IPS-18c (cell line): Measurements from ENCODE around the gene ABCF2.
A peak's percentile ranks its signal among the peaks of the same experiment; 100 is the strongest.

Experiments used
- H3K4me3 ChIP-seq: 2 replicates; pipeline ENCODE4 v1.7.0; 2013; ENCODE audit warnings: low read depth, mild to moderate bottlenecking, low read length, moderate library complexity; ENCODE audit not compliant: insufficient read depth
- H3K9me3 ChIP-seq: one replicate; pipeline ENCODE4 v1.6.1; 2013; ENCODE audit warnings: mild to moderate bottlenecking, low read length, moderate library complexity; ENCODE audit not compliant: control insufficient read depth, insufficient read depth

ABCF2 gene

DNA sequence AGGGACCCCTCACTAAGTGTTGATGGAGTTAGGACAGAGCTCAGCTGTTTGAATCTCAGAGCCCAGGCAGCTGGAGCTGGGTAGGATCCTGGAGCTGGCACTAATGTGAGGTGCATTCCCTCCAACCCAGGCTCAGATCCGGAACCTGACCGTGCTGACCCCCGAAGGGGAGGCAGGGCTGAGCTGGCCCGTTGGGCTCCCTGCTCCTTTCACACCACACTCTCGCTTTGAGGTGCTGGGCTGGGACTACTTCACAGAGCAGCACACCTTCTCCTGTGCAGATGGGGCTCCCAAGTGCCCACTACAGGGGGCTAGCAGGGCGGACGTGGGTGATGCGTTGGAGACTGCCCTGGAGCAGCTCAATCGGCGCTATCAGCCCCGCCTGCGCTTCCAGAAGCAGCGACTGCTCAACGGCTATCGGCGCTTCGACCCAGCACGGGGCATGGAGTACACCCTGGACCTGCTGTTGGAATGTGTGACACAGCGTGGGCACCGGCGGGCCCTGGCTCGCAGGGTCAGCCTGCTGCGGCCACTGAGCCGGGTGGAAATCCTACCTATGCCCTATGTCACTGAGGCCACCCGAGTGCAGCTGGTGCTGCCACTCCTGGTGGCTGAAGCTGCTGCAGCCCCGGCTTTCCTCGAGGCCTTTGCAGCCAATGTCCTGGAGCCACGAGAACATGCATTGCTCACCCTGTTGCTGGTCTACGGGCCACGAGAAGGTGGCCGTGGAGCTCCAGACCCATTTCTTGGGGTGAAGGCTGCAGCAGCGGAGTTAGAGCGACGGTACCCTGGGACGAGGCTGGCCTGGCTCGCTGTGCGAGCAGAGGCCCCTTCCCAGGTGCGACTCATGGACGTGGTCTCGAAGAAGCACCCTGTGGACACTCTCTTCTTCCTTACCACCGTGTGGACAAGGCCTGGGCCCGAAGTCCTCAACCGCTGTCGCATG, 10.5 kb upstream of the ABCF2 start:
- Histone ChIP-seq H3K4me3 (no peak overlapping the region), H3K9me3 (no peaks in the 10 kb centered on the region)

DNA sequence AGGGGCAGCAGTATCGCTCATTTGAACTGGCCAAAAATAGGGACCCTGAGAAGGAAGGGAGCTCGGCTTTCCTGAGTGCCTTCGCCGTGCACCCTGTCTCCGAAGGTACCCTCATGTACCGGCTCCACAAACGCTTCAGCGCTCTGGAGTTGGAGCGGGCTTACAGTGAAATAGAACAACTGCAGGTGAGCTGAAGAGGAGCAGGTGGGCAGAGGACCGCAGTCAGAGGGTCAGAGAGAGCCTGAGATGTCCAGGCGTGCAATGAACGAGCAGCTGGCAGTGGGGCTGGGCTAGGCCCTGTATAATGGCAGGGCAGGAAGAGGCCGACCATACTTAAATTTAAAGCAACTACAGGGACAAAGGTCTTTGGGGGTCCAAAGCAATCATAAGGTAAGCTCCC, 9.4 kb upstream of the ABCF2 start:
- Histone ChIP-seq H3K4me3 (no peak overlapping the region), H3K9me3 (no peaks in the 10 kb centered on the region)

DNA sequence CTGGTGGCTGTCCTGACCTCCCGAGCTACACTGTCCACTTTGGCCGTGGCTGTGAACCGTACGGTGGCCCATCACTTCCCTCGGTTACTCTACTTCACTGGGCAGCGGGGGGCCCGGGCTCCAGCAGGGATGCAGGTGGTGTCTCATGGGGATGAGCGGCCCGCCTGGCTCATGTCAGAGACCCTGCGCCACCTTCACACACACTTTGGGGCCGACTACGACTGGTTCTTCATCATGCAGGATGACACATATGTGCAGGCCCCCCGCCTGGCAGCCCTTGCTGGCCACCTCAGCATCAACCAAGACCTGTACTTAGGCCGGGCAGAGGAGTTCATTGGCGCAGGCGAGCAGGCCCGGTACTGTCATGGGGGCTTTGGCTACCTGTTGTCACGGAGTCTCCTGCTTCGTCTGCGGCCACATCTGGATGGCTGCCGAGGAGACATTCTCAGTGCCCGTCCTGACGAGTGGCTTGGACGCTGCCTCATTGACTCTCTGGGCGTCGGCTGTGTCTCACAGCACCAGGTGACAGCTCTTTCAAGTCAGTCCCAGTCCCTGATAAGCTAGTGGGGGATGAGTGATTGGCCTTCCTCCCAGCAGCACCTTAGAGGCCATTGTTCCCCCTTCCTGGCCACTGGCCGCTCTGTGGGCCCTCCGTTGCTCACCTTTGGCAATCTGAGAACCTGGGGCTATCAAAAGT, 8.2 kb upstream of the ABCF2 start:
- Histone ChIP-seq H3K9me3 (no peaks in the 10 kb centered on the region), H3K4me3 (no peak overlapping the region)

DNA sequence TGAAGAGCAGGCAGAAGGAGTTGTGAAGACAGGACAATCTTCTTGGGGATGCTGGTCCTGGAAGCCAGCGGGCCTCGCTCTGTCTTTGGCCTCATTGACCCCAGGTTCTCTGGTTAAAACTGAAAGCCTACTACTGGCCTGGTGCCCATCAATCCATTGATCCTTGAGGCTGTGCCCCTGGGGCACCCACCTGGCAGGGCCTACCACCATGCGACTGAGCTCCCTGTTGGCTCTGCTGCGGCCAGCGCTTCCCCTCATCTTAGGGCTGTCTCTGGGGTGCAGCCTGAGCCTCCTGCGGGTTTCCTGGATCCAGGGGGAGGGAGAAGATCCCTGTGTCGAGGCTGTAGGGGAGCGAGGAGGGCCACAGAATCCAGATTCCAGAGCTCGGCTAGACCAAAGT, 6.8 kb upstream of the ABCF2 start:
- H3K9me3 ChIP-seq, result no peaks in the 10 kb centered on the region
- H3K4me3 ChIP-seq, result peak overlapping the region; percentile 86

DNA sequence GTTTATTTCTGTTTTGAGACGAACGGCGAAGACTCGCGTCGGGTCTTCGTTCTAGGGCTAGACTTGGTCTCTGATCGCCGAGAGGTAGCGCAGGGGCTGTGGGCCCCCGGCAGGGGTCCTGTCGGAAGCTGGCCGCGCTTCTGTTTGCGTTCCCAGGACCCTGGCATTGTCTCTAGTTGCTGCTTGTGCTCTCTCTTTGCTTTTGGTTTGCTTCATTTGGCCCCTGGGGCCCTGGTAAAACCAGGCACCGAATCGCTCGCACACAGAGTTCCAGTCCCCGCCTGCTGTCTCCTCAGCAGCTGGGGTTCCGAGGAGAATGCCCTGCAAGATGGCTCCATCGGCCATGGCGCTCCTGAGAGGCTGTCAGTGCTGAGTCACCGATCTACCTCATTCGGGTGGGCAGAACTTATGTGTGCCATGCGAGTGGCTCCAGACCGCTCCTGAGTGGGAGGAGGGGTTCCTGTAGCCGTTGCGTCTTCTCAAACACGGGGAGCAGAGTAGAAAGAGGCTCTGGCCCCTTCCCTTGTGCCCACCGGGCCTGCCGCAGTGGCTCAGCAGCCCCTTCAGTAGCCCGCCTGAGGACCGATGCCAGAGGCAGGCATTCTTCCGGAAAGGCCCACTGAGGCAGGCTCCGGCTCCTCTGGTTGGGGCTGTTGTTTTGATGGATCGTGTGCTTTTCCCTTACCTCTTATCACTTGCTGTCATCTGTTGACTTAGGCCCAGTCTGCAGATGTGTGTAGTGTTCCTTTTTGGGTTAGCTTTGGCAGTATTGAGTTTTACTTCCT, 6.1 kb upstream of the ABCF2 start:
- Histone ChIP-seq H3K9me3 (no peaks in the 10 kb centered on the region), H3K4me3 (peak overlapping the region; percentile 86)

DNA sequence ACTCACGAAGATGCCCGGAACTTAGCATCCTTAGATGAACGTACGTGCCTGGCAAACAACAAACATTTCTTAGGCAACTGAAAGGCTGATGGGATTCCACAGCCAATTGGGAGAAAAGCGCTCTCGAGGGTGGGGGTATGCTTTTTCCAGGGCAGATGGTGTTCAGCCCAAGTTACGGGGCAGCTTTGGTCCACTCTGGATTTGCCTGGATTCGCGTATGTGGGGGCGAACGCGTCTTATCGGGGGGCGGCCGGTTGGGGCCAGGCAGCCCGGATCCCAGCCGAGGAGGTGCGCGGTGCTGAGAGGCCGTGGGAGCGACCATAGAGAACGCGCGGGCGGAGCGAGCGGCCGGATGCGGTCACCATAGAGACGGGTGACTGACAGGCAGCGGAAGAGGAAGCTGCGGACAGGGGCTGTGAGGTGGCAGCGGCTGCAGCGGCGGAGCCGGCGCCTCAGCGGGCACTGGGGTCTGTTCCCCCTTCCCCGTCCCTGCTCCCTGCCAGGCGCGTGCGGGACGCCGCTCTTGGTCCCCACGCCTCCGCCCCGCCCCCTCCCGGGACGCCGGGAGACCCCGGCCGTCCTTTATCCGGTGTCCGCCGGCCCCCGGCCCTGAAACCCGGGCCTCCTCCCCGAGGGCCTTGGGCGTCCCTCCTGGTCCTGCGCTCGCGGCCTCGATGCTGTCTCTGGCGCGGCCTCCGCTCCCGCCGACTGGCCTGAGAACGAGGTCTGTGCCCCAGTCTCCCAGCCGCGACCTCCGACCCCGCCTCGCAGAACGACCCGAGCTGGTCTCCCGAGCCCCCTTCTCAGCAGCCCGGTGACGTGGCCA, 5.3 kb upstream of the ABCF2 start, which contains the start of gene CHPF2:
CHPF2 (plus strand) TSS at position 393 of the 826 bp plus-strand sequence. CDS start 1,529 bp downstream, outside the sequence.
- Histone ChIP-seq H3K4me3 (peak within 1 kb of the TSS; percentile 86), H3K9me3 (no peaks in the 10 kb centered on the region)

DNA sequence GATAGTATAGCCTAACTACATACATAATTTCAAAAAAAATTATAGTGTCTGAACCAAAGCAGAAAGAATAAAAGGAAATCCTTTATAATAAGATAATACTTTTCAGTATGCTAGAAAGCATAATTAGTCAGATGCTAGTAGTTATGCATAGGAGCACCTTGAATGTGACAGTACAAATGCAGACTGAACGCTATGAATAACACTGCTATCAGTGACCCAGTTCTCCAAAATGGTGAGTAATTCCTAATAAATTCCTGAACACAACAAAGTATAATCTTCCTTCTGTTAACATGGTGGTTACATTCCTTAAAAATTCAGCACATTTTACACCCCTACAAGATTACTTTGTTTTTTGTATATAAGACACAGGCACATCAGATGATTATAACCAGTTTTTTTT, 4.1 kb upstream of the ABCF2 start:
- Histone ChIP-seq H3K4me3 (no peak overlapping the region), H3K9me3 (no peaks in the 10 kb centered on the region)

DNA sequence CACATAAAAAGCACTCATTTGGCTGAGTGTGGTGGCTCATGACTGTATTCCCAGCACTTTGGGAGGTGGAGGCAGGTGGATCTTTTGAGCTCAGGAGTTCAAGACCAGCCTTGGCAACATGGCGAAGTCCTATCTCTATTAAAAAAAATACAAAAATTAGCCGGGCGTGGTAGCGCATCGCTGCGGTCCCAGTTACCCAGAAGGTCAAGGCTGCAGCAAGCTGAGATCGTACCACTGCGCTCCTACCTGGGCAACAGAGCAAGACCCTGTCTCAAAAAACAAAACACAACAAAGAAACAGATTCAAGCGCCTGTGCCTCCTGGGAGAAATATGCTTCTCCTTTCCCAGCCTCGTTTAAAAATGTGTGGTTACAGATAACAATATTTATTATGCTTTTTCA, 2.2 kb upstream of the ABCF2 start:
- no peak overlapping the region for H3K4me3 ChIP-seq
- no peaks in the 10 kb centered on the region for H3K9me3 ChIP-seq

DNA sequence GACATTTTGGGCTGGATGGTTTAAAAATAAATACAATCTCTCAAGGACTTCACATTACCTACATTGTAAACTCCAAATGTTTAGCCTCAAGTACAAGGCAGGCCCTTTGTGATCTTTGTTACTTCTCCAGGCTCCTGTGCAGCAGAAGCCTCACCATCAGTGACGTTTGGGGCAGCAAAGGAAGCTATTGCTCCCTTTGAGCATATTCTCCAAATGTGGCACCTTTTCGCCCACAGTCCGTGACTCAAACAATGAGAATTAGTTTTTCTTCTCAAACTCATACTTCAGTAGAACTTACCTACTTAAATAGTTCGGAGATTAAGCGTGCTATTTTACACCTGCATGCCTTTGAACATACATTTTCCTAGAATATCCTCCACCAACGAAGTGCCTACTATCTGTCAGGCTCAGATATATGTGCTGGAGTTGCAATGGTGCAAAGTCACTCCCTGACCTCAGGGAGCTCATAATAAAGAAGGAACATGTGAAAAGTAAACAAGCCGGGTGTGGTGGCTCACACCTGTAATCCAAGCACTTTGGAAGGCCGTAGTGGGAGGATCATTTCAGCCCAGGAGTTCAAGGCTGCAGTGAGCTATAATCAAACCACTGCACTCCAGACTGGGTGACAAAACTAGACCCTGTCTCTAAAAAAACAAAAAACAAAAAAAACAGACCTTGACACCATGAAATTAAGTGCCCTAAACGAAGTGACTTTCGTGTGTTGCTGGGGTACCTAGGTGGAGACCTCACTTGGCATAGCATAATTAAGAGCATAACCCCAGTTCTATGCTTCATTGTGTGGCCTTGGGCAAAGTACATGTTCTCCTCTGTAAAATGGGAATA, 1.2 kb upstream of the ABCF2 start:
- no peaks in the 10 kb centered on the region for H3K9me3 ChIP-seq
- peak overlapping the region; percentile 61 for H3K4me3 ChIP-seq

DNA sequence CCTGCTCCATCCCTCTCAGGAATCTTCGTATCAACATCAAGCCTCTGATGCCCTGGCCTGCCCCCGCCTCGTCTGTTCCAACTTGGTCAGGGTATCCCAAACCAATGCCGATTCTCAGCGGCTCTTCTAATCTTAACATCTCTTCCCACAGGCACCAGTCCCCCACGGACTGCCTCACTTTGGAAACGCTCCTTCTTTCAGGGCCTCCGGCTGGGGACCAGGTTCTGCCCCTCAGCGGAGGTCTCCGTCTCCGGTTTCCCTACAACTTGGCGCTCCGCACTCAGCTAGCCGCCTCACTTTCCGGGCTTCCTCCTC, 488 bp downstream of the ABCF2 start:
- H3K9me3 ChIP-seq, result no peaks in the 10 kb centered on the region
- peak overlapping the region; percentile 73 for H3K4me3 ChIP-seq

DNA sequence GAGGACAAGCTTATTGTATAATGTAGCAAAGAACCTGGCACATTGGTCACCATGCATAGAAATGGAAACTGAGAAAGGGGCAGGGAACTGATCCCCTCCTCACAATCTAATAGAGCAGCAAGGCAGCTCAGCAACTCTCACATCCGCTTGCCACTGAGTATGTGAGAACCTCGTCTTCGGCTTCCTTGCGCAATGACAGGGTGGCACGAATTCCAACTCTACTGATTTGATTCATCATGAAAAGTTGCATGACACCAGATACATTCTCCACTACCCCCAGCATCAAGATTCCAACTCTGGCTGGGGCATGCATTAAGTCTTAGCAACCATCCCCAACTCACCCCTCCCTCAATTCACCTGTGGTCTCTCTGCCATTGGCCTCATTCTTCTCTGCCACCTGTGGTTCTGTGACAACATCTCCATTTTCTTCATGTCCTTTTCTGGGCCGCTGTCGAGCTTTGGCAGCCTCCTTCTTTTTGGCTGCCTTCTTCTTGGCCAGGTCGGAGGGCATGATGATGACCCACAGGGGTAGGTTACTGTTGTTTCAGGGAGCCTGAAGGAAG, 976 bp downstream of the ABCF2 start:
- Histone ChIP-seq H3K9me3 (no peaks in the 10 kb centered on the region), H3K4me3 (peak overlapping the region; percentile 73)

DNA sequence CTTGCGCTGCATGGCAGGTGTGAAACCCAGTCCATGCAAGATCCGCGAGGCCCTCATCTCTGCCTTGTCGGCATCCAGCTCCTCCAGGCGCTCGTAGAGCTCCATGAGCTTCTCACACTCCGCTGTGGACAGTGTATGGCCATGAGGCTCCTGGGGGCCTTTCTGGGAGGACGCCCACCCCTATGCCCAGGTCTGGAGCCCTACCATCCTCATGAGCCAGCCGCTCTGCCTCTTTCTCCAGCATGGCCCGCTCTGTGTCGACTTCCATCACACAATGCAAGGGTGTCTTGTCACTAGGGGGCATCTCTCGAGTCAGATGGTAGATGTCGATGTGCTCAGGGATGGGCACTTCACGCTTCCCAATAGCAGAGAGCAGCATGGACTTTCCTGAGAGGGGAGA, 3.3 kb downstream of the ABCF2 start:
- Histone ChIP-seq H3K4me3 (no peak overlapping the region), H3K9me3 (no peaks in the 10 kb centered on the region)

DNA sequence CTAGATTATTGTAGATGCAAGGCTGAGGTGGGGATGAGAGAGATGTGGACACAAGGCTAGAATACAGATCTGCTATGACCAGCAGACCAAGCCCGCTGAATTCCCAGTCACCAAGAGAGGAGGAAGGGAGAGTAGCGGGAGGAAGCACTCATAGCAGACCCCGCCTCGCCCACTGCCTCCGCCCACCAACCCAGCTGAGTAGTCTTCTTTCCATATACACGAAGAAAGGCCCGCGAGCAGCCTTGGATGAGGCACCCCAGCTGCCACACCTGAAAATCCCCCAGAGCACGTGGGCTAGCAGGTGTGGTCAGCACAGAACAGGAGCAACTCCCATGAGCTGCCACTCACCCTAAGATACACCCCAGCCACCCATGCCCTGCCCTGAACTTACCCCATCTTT, 8.8 kb downstream of the ABCF2 start:
- H3K4me3 ChIP-seq, result no peak overlapping the region
- H3K9me3 ChIP-seq, result no peaks in the 10 kb centered on the region

DNA sequence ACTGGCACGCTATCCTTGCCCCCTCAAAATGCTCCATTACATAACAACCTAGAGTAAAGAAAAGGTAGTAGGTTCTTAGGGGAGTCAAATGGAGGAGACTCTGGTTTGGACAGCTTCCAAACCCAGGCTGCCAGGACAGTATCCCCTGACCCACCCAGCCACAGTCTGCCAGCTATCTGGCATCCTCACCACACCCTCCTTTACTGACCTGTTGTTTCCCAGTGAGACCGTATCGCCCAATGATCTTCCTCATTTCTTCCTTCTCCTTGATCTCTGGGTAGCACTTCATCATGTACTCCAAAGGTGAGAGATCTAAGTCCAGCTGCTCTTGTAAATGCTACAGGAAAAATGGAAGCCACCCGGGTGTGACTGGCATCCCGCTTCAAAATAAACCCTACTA, 11.6 kb downstream of the ABCF2 start:
- Histone ChIP-seq H3K9me3 (no peaks in the 10 kb centered on the region), H3K4me3 (no peak overlapping the region)

DNA sequence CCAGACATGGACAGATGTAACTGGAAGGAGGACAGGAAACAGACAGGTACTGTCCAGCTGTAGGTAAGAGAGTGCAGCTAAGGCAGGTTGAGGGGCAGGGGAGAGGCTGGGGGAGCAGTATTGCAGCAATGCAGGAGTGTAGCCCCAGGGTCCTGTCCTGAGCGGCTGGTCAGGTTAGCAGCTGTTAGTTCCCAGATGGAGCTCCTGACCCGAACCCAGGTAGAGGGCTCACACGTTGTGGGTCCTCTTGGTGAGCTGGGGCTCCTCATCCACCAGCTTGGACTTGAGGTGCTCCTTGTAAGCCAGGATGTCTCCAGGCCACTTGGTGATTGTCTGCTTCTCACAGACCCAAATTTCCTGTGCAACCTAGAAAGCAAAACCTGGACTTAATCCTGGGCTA, 13.2 kb downstream of the ABCF2 start:
- H3K9me3 ChIP-seq, result no peaks in the 10 kb centered on the region
- no peak overlapping the region for H3K4me3 ChIP-seq

DNA sequence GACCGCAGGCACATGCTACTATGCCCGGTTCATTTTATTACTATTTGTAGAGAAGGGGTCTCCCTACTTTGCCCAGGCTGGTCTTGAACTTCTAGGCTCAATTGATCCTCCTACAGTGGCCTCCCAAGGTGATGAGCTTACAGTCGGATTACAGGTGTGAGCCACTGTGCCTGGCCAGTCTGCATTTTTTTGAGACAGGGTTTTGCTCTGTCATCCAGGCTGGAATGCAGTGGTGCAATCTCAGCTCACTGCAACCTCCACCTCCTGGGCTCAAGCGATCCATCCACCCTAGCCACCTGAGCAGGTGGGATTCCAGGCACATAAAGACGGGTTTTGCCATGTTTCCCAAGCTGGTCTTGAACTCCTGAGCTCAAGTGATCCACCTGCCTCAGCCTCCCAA, 14.4 kb downstream of the ABCF2 start:
- no peak overlapping the region for H3K4me3 ChIP-seq
- H3K9me3 ChIP-seq, result no peaks in the 10 kb centered on the region
